IMR-90 (cell line): ENCODE results near the gene ATPAF1. TPM values are rescaled to one million over a fixed set of nuclear protein-coding genes. Genes with fewer than 3 reads are reported as not detected.

Experiments
- ATAC-seq: fragments of 200-7000 bp; cut with Tn5 transposase; 2 replicates; pipeline ENCODE4 v1.9.1; 2020; ENCODE audit warnings: low read depth, mild to moderate bottlenecking, moderate library complexity
- BruUV-seq: library from RNA; stranded (reverse); fragments of 400-500 nt; replicated peaks from 2 replicates; lab custom pipeline; 2021; lab: Mats Ljungman, UMichigan
- CTCF ChIA-PET: fragments of 300-600 bp; formaldehyde crosslinking; extraction: SDS; loops from one replicate; lab custom pipeline; 2021; ENCODE audit warnings: antibody characterized with exemption; lab: Yijun Ruan, JAX
- POLR2A ChIA-PET: fragments of 300-600 bp; sonication (Branson Sonifier 250); formaldehyde crosslinking; loops from one replicate; lab custom pipeline; 2022; ENCODE audit warnings: antibody characterized with exemption; ENCODE audit not compliant: unreplicated experiment; lab: Charles Lee
- DNase-seq: peaks from one replicate; pipeline ENCODE4 v3.0.0; 2013
- H2AFZ ChIP-seq: replicated peaks from 2 replicates; pipeline ENCODE3; 2013; ENCODE audit warnings: low read length, mild to moderate bottlenecking; ENCODE audit not compliant: poor library complexity
- H2AK5ac ChIP-seq: 2 replicates; pipeline ENCODE4 v1.6.1; 2013; ENCODE audit warnings: low read depth, low read length, inconsistent platforms
- H2AK9ac ChIP-seq: replicated peaks from 2 replicates; pipeline ENCODE3; 2013; ENCODE audit warnings: mild to moderate bottlenecking, low read depth, low read length, moderate library complexity; ENCODE audit not compliant: poor library complexity
- H2BK120ac ChIP-seq: 2 replicates; pipeline ENCODE4 v1.6.1; 2013; ENCODE audit warnings: low read depth, low read length, inconsistent platforms
- H2BK15ac ChIP-seq: 3 replicates; pipeline ENCODE4 v1.6.1; 2013; ENCODE audit warnings: low read depth, low read length, inconsistent platforms
- H2BK20ac ChIP-seq: 2 replicates; pipeline ENCODE4 v1.6.1; 2013; ENCODE audit warnings: low read depth, mild to moderate bottlenecking, inconsistent platforms, low read length, moderate library complexity
- H2BK5ac ChIP-seq: 2 replicates; pipeline ENCODE4 v1.6.1; 2013; ENCODE audit warnings: mild to moderate bottlenecking, low read depth, low read length, inconsistent platforms; ENCODE audit not compliant: poor library complexity, severe bottlenecking
- H3K14ac ChIP-seq: replicated peaks from 2 replicates; pipeline ENCODE4 v1.6.1; 2013; ENCODE audit warnings: low read depth, low read length, inconsistent platforms
- H3K18ac ChIP-seq: 2 replicates; pipeline ENCODE4 v1.6.1; 2013; ENCODE audit warnings: low read depth, low read length, control low read depth
- H3K23ac ChIP-seq: 2 replicates; pipeline ENCODE4 v1.6.1; 2013; ENCODE audit warnings: low read depth, low read length, inconsistent platforms
- H3K27ac ChIP-seq: 2 replicates; pipeline ENCODE4 v1.5.1; 2013; ENCODE audit warnings: mild to moderate bottlenecking, control low read depth, low read length; ENCODE audit not compliant: insufficient read depth
- H3K27me3 ChIP-seq: 2 replicates; pipeline ENCODE4 v1.6.1; 2013; ENCODE audit warnings: low read length; ENCODE audit not compliant: control insufficient read depth, insufficient read depth
- H3K36me3 ChIP-seq: 2 replicates; pipeline ENCODE4 v1.6.1; 2013; ENCODE audit warnings: low read length, mixed read lengths; ENCODE audit not compliant: control insufficient read depth, insufficient read depth
- H3K4ac ChIP-seq: 2 replicates; pipeline ENCODE4 v1.6.1; 2013; ENCODE audit warnings: low read depth, low read length, inconsistent platforms
- H3K4me1 ChIP-seq: 2 replicates; pipeline ENCODE4 v1.6.1; 2013; ENCODE audit warnings: low read length, mixed read lengths; ENCODE audit not compliant: control insufficient read depth, insufficient read depth
- H3K4me2 ChIP-seq: 2 replicates; pipeline ENCODE4 v1.6.1; 2013; ENCODE audit warnings: low read depth, mild to moderate bottlenecking, control low read depth, low read length, moderate library complexity
- H3K4me3 ChIP-seq: 2 replicates; pipeline ENCODE4 v1.5.1; 2013; ENCODE audit warnings: low read depth, mild to moderate bottlenecking, control low read depth, low read length, moderate library complexity; ENCODE audit not compliant: insufficient read depth
- H3K56ac ChIP-seq: 2 replicates; pipeline ENCODE4 v1.6.1; 2013; ENCODE audit warnings: low read length, inconsistent platforms; ENCODE audit not compliant: insufficient read depth; ENCODE audit errors: extremely low read depth
- H3K79me1 ChIP-seq, 2 experiments: 2 replicates each; pipeline ENCODE4 v1.6.1; 2013; ENCODE audit warnings: low read length in 2 of 2, inconsistent platforms in 1 of 2, low read depth in 1 of 2
- H3K9ac ChIP-seq: 2 replicates; pipeline ENCODE4 v1.6.1; 2013; ENCODE audit warnings: low read depth, low read length, control low read depth
- H3K9me1 ChIP-seq: 2 replicates; pipeline ENCODE4 v1.6.1; 2013; ENCODE audit warnings: low read length, inconsistent platforms; ENCODE audit not compliant: insufficient read depth
- H3K9me3 ChIP-seq: 2 replicates; pipeline ENCODE4 v1.6.1; 2013; ENCODE audit warnings: low read length; ENCODE audit not compliant: control insufficient read depth, insufficient read depth
- H4K20me1 ChIP-seq: 2 replicates; pipeline ENCODE4 v1.6.1; 2013; ENCODE audit warnings: low read length, inconsistent platforms; ENCODE audit not compliant: insufficient read depth
- H4K5ac ChIP-seq: 2 replicates; pipeline ENCODE4 v1.6.1; 2013; ENCODE audit warnings: mild to moderate bottlenecking, low read depth, low read length, control low read depth
- H4K8ac ChIP-seq, 2 experiments: 2 replicates each; pipeline ENCODE4 v1.6.1; 2013; ENCODE audit warnings: low read depth in 2 of 2, low read length in 2 of 2, control low read depth in 1 of 2, inconsistent platforms in 1 of 2
- H4K91ac ChIP-seq: 2 replicates; pipeline ENCODE4 v1.6.1; 2013; ENCODE audit warnings: low read depth, low read length, inconsistent platforms; ENCODE audit not compliant: insufficient read depth
- CEBPB ChIP-seq: IDR thresholded peaks from 2 replicates; pipeline ENCODE4 v1.6.1; 2012; ENCODE audit warnings: low read depth, low read length, improper control_type of control experiment
- ELK1 ChIP-seq: fragments of 150-350 bp; IDR thresholded peaks from 2 replicates; pipeline ENCODE4 v1.6.1; 2016; ENCODE audit warnings: low read depth, mild to moderate bottlenecking, low read length, moderate library complexity, borderline replicate concordance
- MXI1 ChIP-seq: IDR thresholded peaks from 2 replicates; pipeline ENCODE4 v1.6.1; 2012; ENCODE audit warnings: low read depth, mild to moderate bottlenecking, low read length, moderate library complexity, borderline replicate concordance
- RAD21 ChIP-seq: IDR thresholded peaks from 2 replicates; pipeline ENCODE4 v1.6.1; 2012; ENCODE audit warnings: low read length, improper control_type of control experiment
- RFX5 ChIP-seq: IDR thresholded peaks from 2 replicates; pipeline ENCODE4 v1.8.0; 2012; ENCODE audit warnings: low read depth, mild to moderate bottlenecking, low read length, moderate library complexity
- USF2 ChIP-seq: fragments of 150-350 bp; IDR thresholded peaks from 2 replicates; pipeline ENCODE4 v1.6.1; 2017; ENCODE audit warnings: mild to moderate bottlenecking, antibody characterized with exemption, low read length, low read depth
- WGBS, 2 experiments: methylation state at CpG; one replicate each; pipeline versions ENCODE4 v1.1.5 to v1.1.7; 2013; ENCODE audit warnings: missing lambda C conversion rate in 2 of 2; ENCODE audit not compliant: insufficient read length in 1 of 2; ENCODE audit errors: extremely low coverage in 2 of 2; 5-methylcytosine and 5-hydroxymethylcytosine counted together
- dilution Hi-C: fragments of 300-500 bp; cut with HindIII; formaldehyde crosslinking; loops from one replicate; pipeline ENCODE4 v1.14.3; 2018; ENCODE audit warnings: low sequenced_read_pairs; ENCODE audit not compliant: unreplicated experiment
- in situ Hi-C: fragments of 300-500 bp; cut with MboI; formaldehyde crosslinking; loops from 3 replicates; pipeline ENCODE4 v1.14.3; 2019; ENCODE audit warnings: low sequenced_read_pairs, inconsistent platforms, mixed read lengths
- intact Hi-C: fragments of 100-400 bp; cut with micrococcal nuclease; formaldehyde crosslinking; loops from 2 replicates; pipeline ENCODE4 v1.10.0; 2022
- polyA plus RNA-seq, 3 experiments: library from polyadenylated mRNA; depleted of rRNA; stranded (reverse); fragments of >200 nt; gene quantifications; 2 replicates each; pipeline ENCODE4 v1.2.3, GENCODE V29; 2012; ENCODE audit warnings: low replicate concordance in 1 of 3
- total RNA-seq: library from RNA; depleted of rRNA; stranded (reverse); fragments of >200 nt; gene quantifications from 2 replicates; pipeline ENCODE4 v1.2.3, GENCODE V29; 2012

The ATPAF1 gene
- total and polyA plus RNA-seq, 2 of the 4 experiments (the other 2 are of a cell fraction) = 55.5 to 80.3 TPM

- Histone ChIP-seq H3K4me3 (no peak overlapping the region), H3K18ac (no peak overlapping the region), H3K27me3 (no peaks in the 10 kb centered on the region), H3K56ac (no peak overlapping the region), H3K36me3 (peaks cover 17% of the 10 kb centered on the region), H3K9ac (no peak overlapping the region), H2BK20ac (no peak overlapping the region), H4K20me1 (no peaks in the 10 kb centered on the region), H3K4me1 (no peaks in the 10 kb centered on the region), H2AK5ac (no peak overlapping the region), H3K27ac (no peak overlapping the region), H3K14ac (no peak overlapping the region), H2BK15ac (no peak overlapping the region), H3K9me1 (no peaks in the 10 kb centered on the region; the same call in 1 of the 2 replicates), H2BK5ac (no peak overlapping the region), H3K79me1 (no peaks in the 10 kb centered on the region), H3K23ac (no peak overlapping the region), H4K8ac (no peak overlapping the region), H4K5ac (no peak overlapping the region), H3K4me2 (no peak overlapping the region), H3K4ac (no peak overlapping the region), H4K91ac (no peak overlapping the region), H2AK9ac (no peak overlapping the region), H2BK120ac (no peak overlapping the region), H2AFZ (no peak overlapping the region), H3K9me3 (no peaks in the 10 kb centered on the region)
- DNase-seq = no peak
- ChIA-PET POLR2A (no interaction called here), CTCF (interaction anchor here (0.7 to 1.1 kb wide), 2 partner anchors 9 to 10 kb away, joined by 3 read pairs; no protein-coding TSS in a partner anchor)
- TF ChIP-seq RFX5 = no peak
- no peak for TF ChIP-seq MXI1
- no peak for TF ChIP-seq CEBPB
- TF ChIP-seq ELK1 = no peak
- TF ChIP-seq USF2 = no peak
- no peak for TF ChIP-seq RAD21
- in situ Hi-C loops (no loop called here), dilution Hi-C loops (no loop called here), intact Hi-C loops (no loop called here)
- no CpG with 5 or more reads among the region's 2 CpGs for WGBS, 2 experiments
- ATAC-seq = no peak
- no TSS peak for BruUV-seq
Observed at GRCh38 chr1:46630719-46631118, 37.4 kb downstream of the ATPAF1 start.
